Measurements from ENCODE around the gene DLGAP4.

- TF ChIP-seq EZH2 (IDR thresholded peaks at IDR 0.05; ENCODE audit: insufficient read depth, poor library complexity, severe bottlenecking) (no peak), EZH2phosphoT487 (IDR thresholded peaks at IDR 0.05; ENCODE audit: insufficient read depth, low read depth) (no peak)
Measured at GRCh38 chr20:36367370-36367745, 61.2 kb downstream of the DLGAP4 start.
